K562 (cell line): ENCODE measurements around the gene TGM3. TPM values are rescaled to one million over a fixed set of nuclear protein-coding genes. Genes with fewer than 3 reads are reported as not detected.

Source experiments
- ATAC-seq: fragments of 200-7000 bp; cut with Tn5 transposase; 3 replicates; pipeline ENCODE4 v1.9.1; 2020; ENCODE audit warnings: moderate library complexity
- BruUV-seq: library from RNA; stranded (reverse); fragments of 400-500 nt; replicated peaks from 2 replicates; lab custom pipeline; 2021; lab: Mats Ljungman, UMichigan
- CTCF ChIA-PET: fragments of 300-600 bp; formaldehyde crosslinking; extraction: SDS; loops from one replicate; lab custom pipeline; 2021; ENCODE audit warnings: low intra/inter-chr PET ratio; lab: Yijun Ruan, JAX
- POLR2A ChIA-PET: fragments of 300-600, 350-650 bp; sonication (Branson Sonifier 250); formaldehyde crosslinking; extraction: SDS; loops from one replicate; lab custom pipeline; 2021; ENCODE audit warnings: antibody characterized with exemption, inconsistent platforms; lab: Yijun Ruan, JAX
- DNase-seq, 4 experiments: peaks; one replicate each; pipeline versions ENCODE4 v3.0.0 to v3.0.0-alpha.2; 2011 to 2018; ENCODE audit warnings: low spot score in 3 of 4, mixed read lengths in 3 of 4; ENCODE audit errors: extremely low read depth in 1 of 4
- FAIRE-seq: peaks from 2 replicates; lab custom pipeline; 2011; peaks lifted over from hg19 to GRCh38; lab: Jason Lieb, UNC
- H2AFZ ChIP-seq: 2 replicates; pipeline ENCODE4 v1.6.0; 2011; ENCODE audit warnings: low read depth, low read length, control low read depth, inconsistent platforms
- H3K27ac ChIP-seq: fragments of 200-600 bp; 3 replicates; pipeline ENCODE4 v1.8.0; 2011; ENCODE audit warnings: low read depth, mild to moderate bottlenecking, control low read depth, inconsistent platforms, low read length, moderate library complexity, mixed read lengths; ENCODE audit errors: extremely low read depth
- H3K27me3 ChIP-seq, 2 experiments: fragments of 300-600 bp in 1 of 2; 2 replicates in 1 of 2; 3 replicates in 1 of 2; pipeline versions ENCODE4 v1.6.0 to v1.8.0; 2011; ENCODE audit warnings: inconsistent platforms in 2 of 2, low read length in 2 of 2, mild to moderate bottlenecking in 1 of 2, mixed read lengths in 1 of 2, moderate library complexity in 1 of 2; ENCODE audit not compliant: control insufficient read depth in 2 of 2, insufficient read depth in 2 of 2
- H3K36me3 ChIP-seq: fragments of 300-600 bp; 3 replicates; pipeline ENCODE4 v1.8.0; 2011; ENCODE audit warnings: mild to moderate bottlenecking, low read length, inconsistent platforms; ENCODE audit not compliant: control insufficient read depth, insufficient read depth
- H3K4me1 ChIP-seq, 2 experiments: fragments of 200-600 bp in 1 of 2; replicated peaks in 1 of 2; 2 replicates in 1 of 2; 3 replicates in 1 of 2; pipeline versions ENCODE4 v1.5.1 to v1.8.0; 2011; ENCODE audit warnings: inconsistent platforms in 2 of 2, low read length in 2 of 2, mild to moderate bottlenecking in 1 of 2, mixed read lengths in 1 of 2, moderate library complexity in 1 of 2; ENCODE audit not compliant: control insufficient read depth in 2 of 2, insufficient read depth in 2 of 2
- H3K4me2 ChIP-seq: 2 replicates; pipeline ENCODE4 v1.6.1; 2011; ENCODE audit warnings: low read length, control low read depth, inconsistent platforms, mixed read lengths; ENCODE audit not compliant: insufficient read depth
- H3K4me3 ChIP-seq: fragments of 200-600 bp; sonication (generic), shearing (Covaris generic); 2 replicates; pipeline ENCODE4 v1.5.1; 2016; ENCODE audit warnings: control low read depth, inconsistent platforms
- H3K79me2 ChIP-seq: fragments of 200-600 bp; 3 replicates; pipeline ENCODE4 v1.8.0; 2011; ENCODE audit warnings: low read length, inconsistent platforms; ENCODE audit not compliant: control insufficient read depth, insufficient read depth
- H3K9ac ChIP-seq, 2 experiments: 2 replicates each; pipeline versions ENCODE4 v1.6.0 to v1.6.1; 2011; ENCODE audit warnings: low read depth in 2 of 2, low read length in 2 of 2, control low read depth in 1 of 2, inconsistent platforms in 1 of 2, mild to moderate bottlenecking in 1 of 2, mixed read lengths in 1 of 2; ENCODE audit not compliant: insufficient read depth in 1 of 2
- H3K9me1 ChIP-seq: one replicate; pipeline ENCODE4 v1.6.0; 2011; ENCODE audit warnings: inconsistent platforms, mild to moderate bottlenecking, low read length, moderate library complexity; ENCODE audit not compliant: control insufficient read depth, insufficient read depth
- H3K9me3 ChIP-seq: replicated peaks from 2 replicates; pipeline ENCODE4 v1.5.1; 2011; ENCODE audit warnings: low read depth, low read length, inconsistent platforms; ENCODE audit not compliant: control insufficient read depth, insufficient read depth
- H4K20me1 ChIP-seq: replicated peaks from 2 replicates; pipeline ENCODE4 v1.6.1; 2011; ENCODE audit warnings: low read length, inconsistent platforms, mixed read lengths; ENCODE audit not compliant: control insufficient read depth, insufficient read depth
- CBX1 ChIP-seq: sonication (generic); IDR thresholded peaks from 2 replicates; pipeline ENCODE4 v1.6.1; 2016; ENCODE audit warnings: antibody characterized with exemption, low read depth, mild to moderate bottlenecking
- IRF9 ChIP-seq: fragments of 450-650 bp; IDR thresholded peaks from 2 replicates; pipeline ENCODE4 v1.6.1; 2016; ENCODE audit warnings: missing biosample characterization, missing genetic modification characterization
- KDM1A ChIP-seq, 2 experiments: fragments of 450-650 bp; IDR thresholded peaks; 2 replicates each; pipeline ENCODE4 v1.6.1; 2016; ENCODE audit warnings: mild to moderate bottlenecking in 2 of 2
- KLF6 ChIP-seq: fragments of 250-450 bp; sonication (Bioruptor Pico); IDR thresholded peaks from 2 replicates; pipeline ENCODE4 v1.4.0; 2020; ENCODE audit warnings: mild to moderate bottlenecking, moderate library complexity, borderline replicate concordance
- MNT ChIP-seq, 2 experiments: fragments of 450-650 bp; conservative IDR thresholded peaks; 2 replicates each; pipeline ENCODE4 v1.6.1; 2017; ENCODE audit warnings: mild to moderate bottlenecking in 2 of 2, moderate library complexity in 2 of 2
- PURB ChIP-seq: sonication (generic); formaldehyde crosslinking; IDR thresholded peaks from 2 replicates; pipeline ENCODE4 v1.9.0; 2021; ENCODE audit warnings: low read depth, mild to moderate bottlenecking, missing genetic modification reagents
- RNF2 ChIP-seq: sonication (generic); IDR thresholded peaks from 2 replicates; pipeline ENCODE4 v1.6.1; 2016
- SIN3B ChIP-seq: fragments of 450-650 bp; IDR thresholded peaks from 2 replicates; pipeline ENCODE4 v1.6.1; 2017; ENCODE audit warnings: low read depth, mild to moderate bottlenecking, moderate library complexity
- SRF ChIP-seq, 2 experiments: fragments of 250-450, 450-650 bp in 1 of 2; sonication (Bioruptor Pico) in 1 of 2; sonication (generic) in 1 of 2; formaldehyde crosslinking; IDR thresholded peaks; 2 replicates each; pipeline versions ENCODE4 v1.5.0 to v1.5.1; 2020 to 2022; ENCODE audit warnings: mild to moderate bottlenecking in 1 of 2, missing genetic modification reagents in 1 of 2
- SRSF7 ChIP-seq: fragments of 200-400 bp; formaldehyde crosslinking; optimal IDR thresholded peaks from 2 replicates; pipeline ENCODE3; 2017; ENCODE audit warnings: mild to moderate bottlenecking, low read depth, low read length
- TOE1 ChIP-seq, 2 experiments: fragments of 450-650 bp in 1 of 2; sonication (generic) in 1 of 2; formaldehyde crosslinking in 1 of 2; IDR thresholded peaks; 2 replicates each; pipeline versions ENCODE4 v1.7.1 to v1.8.0; 2016 to 2022; ENCODE audit warnings: borderline replicate concordance in 2 of 2, mild to moderate bottlenecking in 2 of 2, antibody characterized with exemption in 1 of 2, inconsistent platforms in 1 of 2, low read depth in 1 of 2, missing genetic modification reagents in 1 of 2, moderate library complexity in 1 of 2
- USF2 ChIP-seq: sonication (generic); formaldehyde crosslinking; IDR thresholded peaks from 2 replicates; pipeline ENCODE4 v1.5.0; 2020; ENCODE audit warnings: missing genetic modification reagents
- VEZF1 ChIP-seq: fragments of 200-800 bp; sonication (Bioruptor generic); IDR thresholded peaks from 2 replicates; pipeline ENCODE4 v1.6.1; 2017; ENCODE audit warnings: missing genetic modification characterization, missing compliant biosample characterization
- ZKSCAN1 ChIP-seq: fragments of 150-350 bp; IDR thresholded peaks from 2 replicates; pipeline ENCODE4 v1.6.1; 2016; ENCODE audit warnings: low read depth, low read length
- WGBS: fragments of 100-300 bp; shearing (Covaris generic); methylation state at CpG from one replicate; pipeline ENCODE4 v1.1.6; 2016; ENCODE audit warnings: low coverage, mixed read lengths; ENCODE audit not compliant: insufficient coverage; ENCODE audit errors: missing lambda C conversion rate; 5-methylcytosine and 5-hydroxymethylcytosine counted together
- in situ Hi-C: fragments of 300-500 bp; cut with MboI; formaldehyde crosslinking; loops from 4 replicates; pipeline ENCODE4 v1.15.0; 2018; ENCODE audit warnings: inconsistent platforms, mixed read lengths
- intact Hi-C: fragments of 100-400 bp; cut with micrococcal nuclease; formaldehyde crosslinking; loops from 2 replicates; pipeline ENCODE4 v1.14.2; 2022
- polyA plus RNA-seq, 8 experiments: library from polyadenylated mRNA; depleted of rRNA in 4 of 8; stranded (reverse) in 5 of 8; unstranded in 3 of 8; fragments of >200 nt; fragmentation: Nextera tagmentation in 2 of 8; fragmentation: Illumina TruSeq in 1 of 8; extraction: Ambion mirVana in 2 of 8; extraction: Trizol in 1 of 8; gene quantifications; 2 replicates each; pipeline versions ENCODE4 v1.2.1 to v1.2.3, GENCODE V29; 2011 to 2014; ENCODE audit warnings: inconsistent platforms in 1 of 8, missing spikeins in 1 of 8
- total RNA-seq, 7 experiments: library from RNA; depleted of rRNA in 6 of 7; stranded (reverse); fragments of >200 nt in 6 of 7; fragmentation: Illumina TruSeq in 2 of 7; extraction: Trizol in 2 of 7; gene quantifications; 2 replicates each; pipeline versions ENCODE4 v1.2.1 to v1.2.3, GENCODE V29; 2011 to 2021; ENCODE audit warnings: low replicate concordance in 1 of 7

TGM3 gene
- total and polyA plus RNA-seq, 9 of the 15 experiments (the other 6 are each of a cell fraction or from before 2014, with no cell fraction given): not detected

- no peak for DNase-seq
- Histone ChIP-seq H3K4me1 (no peaks in the 10 kb centered on the region), H3K4me2 (no peak overlapping the region), H3K79me2 (no peaks in the 10 kb centered on the region), H3K9me1 (no peaks in the 10 kb centered on the region), H3K9ac (no peak overlapping the region), H3K36me3 (no peaks in the 10 kb centered on the region), H3K4me3 (no peak overlapping the region), H2AFZ (no peak overlapping the region), H3K9me3 (no peaks in the 10 kb centered on the region), H4K20me1 (no peaks in the 10 kb centered on the region), H3K27me3 (peaks cover 2 to 7% of the 10 kb centered on the region in 2 experiments; a peak in 2 of 5 replicates), H3K27ac (no peak overlapping the region)
- TF ChIP-seq TOE1 (IDR thresholded peaks at IDR 0.05; ENCODE audit: borderline replicate concordance): no peak
- no peak for TF ChIP-seq TOE1 (CRISPR knock-in tag; IDR thresholded peaks at IDR 0.05; ENCODE audit: borderline replicate concordance, low read depth)
- TF ChIP-seq USF2 (CRISPR knock-in tag): no peak
- TF ChIP-seq RNF2: no peak
- no peak for TF ChIP-seq CBX1
- no peak for TF ChIP-seq SIN3B
- no peak for TF ChIP-seq VEZF1 (CRISPR knock-in tag)
- no peak for TF ChIP-seq KLF6
- no peak for TF ChIP-seq MNT (conservative IDR thresholded peaks at IDR 0.05)
- no peak for TF ChIP-seq PURB
- TF ChIP-seq KDM1A (IDR thresholded peaks at IDR 0.05): no peak
- no peak for TF ChIP-seq SRF (CRISPR knock-in tag; IDR thresholded peaks at IDR 0.05)
- TF ChIP-seq ZKSCAN1: no peak
- no peak for TF ChIP-seq IRF9
- no peak for TF ChIP-seq SRSF7
- ATAC-seq: no peak
- no TSS peak for BruUV-seq
- 10% methylated on average over 6 of the region's 7 CpGs for WGBS
- POLR2A ChIA-PET: no interaction called here
- in situ Hi-C loops: no loop called here
- FAIRE-seq: no peak
- intact Hi-C loops: no loop called here
- CTCF ChIA-PET: no interaction called here
Observed at GRCh38 chr20:2273634-2274302, 22.0 kb upstream of the TGM3 start.
